Loucy (cell line): Measurements from ENCODE around the gene ASB10.
A peak's percentile ranks its signal among the peaks of the same experiment; 100 is the strongest.

Experiments
- H2AFZ ChIP-seq: fragments of 200-600 bp; sonication (generic); 2 replicates; pipeline ENCODE4 v1.6.0; 2016; ENCODE audit warnings: antibody characterized with exemption, mild to moderate bottlenecking, low read length, moderate library complexity
- H3F3A ChIP-seq: fragments of 200-600 bp; 2 replicates; pipeline ENCODE4 v1.6.0; 2016; ENCODE audit warnings: antibody characterized with exemption, low read depth, mild to moderate bottlenecking
- H3K27me3 ChIP-seq: fragments of 200-600 bp; sonication (generic); 2 replicates; pipeline ENCODE4 v1.6.1; 2014; ENCODE audit warnings: low read length, mild to moderate bottlenecking; ENCODE audit not compliant: insufficient read depth, poor library complexity, severe bottlenecking
- H3K36me3 ChIP-seq: fragments of 200-600 bp; sonication (generic); 2 replicates; pipeline ENCODE4 v1.6.1; 2016; ENCODE audit warnings: low read length; ENCODE audit not compliant: insufficient read depth
- H3K4me1 ChIP-seq: fragments of 200-600 bp; sonication (generic); 2 replicates; pipeline ENCODE4 v1.5.1; 2014; ENCODE audit warnings: low read length, mild to moderate bottlenecking; ENCODE audit not compliant: insufficient read depth, poor library complexity, severe bottlenecking
- H3K4me2 ChIP-seq: fragments of 200-600 bp; sonication (generic); 2 replicates; pipeline ENCODE4 v1.6.0; 2014; ENCODE audit warnings: antibody characterized with exemption, low read length, low read depth, mild to moderate bottlenecking; ENCODE audit not compliant: poor library complexity, severe bottlenecking
- H3K4me3 ChIP-seq: fragments of 200-600 bp; sonication (generic); 2 replicates; pipeline ENCODE4 v1.5.1; 2014; ENCODE audit warnings: low read length, mild to moderate bottlenecking, mixed read lengths; ENCODE audit not compliant: poor library complexity, severe bottlenecking
- H3K79me2 ChIP-seq: fragments of 200-600 bp; sonication (generic); 2 replicates; pipeline ENCODE4 v1.6.1; 2014; ENCODE audit warnings: low read length; ENCODE audit not compliant: insufficient read depth
- H3K9ac ChIP-seq: fragments of 200-600 bp; sonication (generic); 2 replicates; pipeline ENCODE4 v1.6.0; 2014; ENCODE audit warnings: mild to moderate bottlenecking, low read depth, low read length, moderate library complexity; ENCODE audit not compliant: poor library complexity, severe bottlenecking
- H3K9me2 ChIP-seq: fragments of 200-600 bp; sonication (generic); replicated peaks from 2 replicates; pipeline ENCODE4 v1.6.1; 2016; ENCODE audit warnings: low read depth, low read length, mixed read lengths
- H3K9me3 ChIP-seq: fragments of 200-600 bp; sonication (generic); 2 replicates; pipeline ENCODE4 v1.6.1; 2014; ENCODE audit warnings: mild to moderate bottlenecking, antibody characterized with exemption, low read length, low read depth; ENCODE audit not compliant: insufficient read depth
- H4K20me1 ChIP-seq: fragments of 200-600 bp; sonication (generic); 2 replicates; pipeline ENCODE4 v1.6.0; 2014; ENCODE audit warnings: antibody characterized with exemption, low read length, mild to moderate bottlenecking; ENCODE audit not compliant: insufficient read depth, poor library complexity, severe bottlenecking
- CTCF ChIP-seq: fragments of 200-600 bp; sonication (generic); conservative IDR thresholded peaks from 2 replicates; pipeline ENCODE4 v1.5.1; 2014; ENCODE audit warnings: mild to moderate bottlenecking, antibody characterized with exemption, low read length
- EZH2phosphoT487 ChIP-seq: fragments of 200-600 bp; IDR thresholded peaks from 2 replicates; pipeline ENCODE4 v1.6.1; 2018; ENCODE audit warnings: antibody characterized with exemption, mild to moderate bottlenecking, moderate library complexity, borderline replicate concordance

Gene ASB10

DNA sequence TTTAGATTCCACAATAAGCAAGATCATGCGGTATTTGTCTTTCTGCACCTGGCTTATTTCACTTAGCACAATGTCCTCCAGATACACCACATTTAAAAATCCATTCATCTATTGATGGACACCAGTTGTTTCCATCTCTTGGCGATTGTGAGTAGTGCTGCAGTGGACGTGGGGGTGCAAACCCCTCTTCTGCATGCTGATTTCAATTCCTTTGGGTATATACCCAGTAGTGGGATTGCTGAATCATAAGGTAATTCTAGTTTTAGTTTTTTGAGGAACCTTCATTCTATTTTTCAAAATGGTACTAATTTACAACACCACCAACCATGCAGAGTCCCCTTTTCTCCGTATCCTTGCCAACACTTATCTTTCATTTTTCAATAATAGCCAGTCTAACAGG, 2.0 kb upstream of the ASB10 start:
- TF ChIP-seq EZH2phosphoT487 (no peak), CTCF (no peak)
- Histone ChIP-seq H2AFZ (no peak overlapping the region), H3K4me2 (no peak overlapping the region), H3F3A (no peaks in the 10 kb centered on the region), H3K9ac (no peak overlapping the region), H3K79me2 (no peaks in the 10 kb centered on the region), H3K9me3 (no peaks in the 10 kb centered on the region), H3K27me3 (no peaks in the 10 kb centered on the region), H3K36me3 (no peaks in the 10 kb centered on the region), H4K20me1 (no peaks in the 10 kb centered on the region), H3K4me3 (no peak overlapping the region), H3K4me1 (peaks cover 12% of the 10 kb centered on the region), H3K9me2 (no peaks in the 10 kb centered on the region)

GRCh38 chr7:151188252-151188542, 1.1 kb upstream of the ASB10 start:
- no peaks in the 10 kb centered on the region for H3K36me3 ChIP-seq
- H3K4me2 ChIP-seq = peak overlapping the region; percentile 6
- H3K27me3 ChIP-seq = no peaks in the 10 kb centered on the region
- peaks cover 11% of the 10 kb centered on the region for H3K4me1 ChIP-seq
- H3K9me2 ChIP-seq = no peaks in the 10 kb centered on the region
- H3F3A ChIP-seq = no peaks in the 10 kb centered on the region
- no peak overlapping the region for H2AFZ ChIP-seq
- H3K79me2 ChIP-seq = no peaks in the 10 kb centered on the region
- H3K9ac ChIP-seq = no peak overlapping the region
- no peaks in the 10 kb centered on the region for H3K9me3 ChIP-seq
- H3K4me3 ChIP-seq = no peak overlapping the region
- TF ChIP-seq CTCF (no peak), EZH2phosphoT487 (no peak)
- H4K20me1 ChIP-seq = no peaks in the 10 kb centered on the region

GRCh38 chr7:151187409-151188251, 580 bp upstream of the ASB10 start:
- H3K9me2 ChIP-seq = no peaks in the 10 kb centered on the region
- H3K79me2 ChIP-seq = no peaks in the 10 kb centered on the region
- H3K9me3 ChIP-seq = no peaks in the 10 kb centered on the region
- no peaks in the 10 kb centered on the region for H3K27me3 ChIP-seq
- H3K9ac ChIP-seq = no peak overlapping the region
- no peaks in the 10 kb centered on the region for H3F3A ChIP-seq
- TF ChIP-seq CTCF (no peak), EZH2phosphoT487 (no peak)
- H4K20me1 ChIP-seq = no peaks in the 10 kb centered on the region
- peaks cover 11% of the 10 kb centered on the region for H3K4me1 ChIP-seq
- no peaks in the 10 kb centered on the region for H3K36me3 ChIP-seq
- peak overlapping the region; percentile 6 for H3K4me2 ChIP-seq
- no peak overlapping the region for H2AFZ ChIP-seq
- no peak overlapping the region for H3K4me3 ChIP-seq
